GM19324 (cell line): ENCODE data around the gene SLC7A8.

Experiments
- ATAC-seq: cut with Tn5 transposase; IDR thresholded peaks from one replicate; pipeline ENCODE4 v1.9.1; 2021; ENCODE audit warnings: mild to moderate bottlenecking, moderate library complexity; ENCODE audit not compliant: unreplicated experiment, low FRiP score

SLC7A8 gene

DNA sequence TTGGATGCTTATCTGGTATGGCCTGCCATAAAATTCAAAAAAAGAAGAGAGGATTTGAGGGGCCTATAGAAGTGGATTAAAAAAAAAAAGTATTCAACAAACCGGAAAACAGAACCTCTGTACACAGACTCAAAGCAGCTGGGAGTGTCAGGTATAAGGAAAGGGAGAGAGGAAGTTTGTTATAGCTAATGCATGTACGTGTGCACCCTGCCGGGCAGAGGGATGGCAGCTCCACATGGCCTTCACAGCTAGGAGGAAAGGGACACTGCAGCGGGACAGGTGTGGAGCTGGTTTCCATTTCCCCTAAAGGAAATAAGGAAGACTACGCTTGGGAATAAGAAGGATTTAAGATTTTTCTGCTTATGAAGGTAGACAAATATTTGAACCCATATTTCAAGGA lies 21.5 kb downstream of the SLC7A8 start:
- no peak for ATAC-seq

DNA sequence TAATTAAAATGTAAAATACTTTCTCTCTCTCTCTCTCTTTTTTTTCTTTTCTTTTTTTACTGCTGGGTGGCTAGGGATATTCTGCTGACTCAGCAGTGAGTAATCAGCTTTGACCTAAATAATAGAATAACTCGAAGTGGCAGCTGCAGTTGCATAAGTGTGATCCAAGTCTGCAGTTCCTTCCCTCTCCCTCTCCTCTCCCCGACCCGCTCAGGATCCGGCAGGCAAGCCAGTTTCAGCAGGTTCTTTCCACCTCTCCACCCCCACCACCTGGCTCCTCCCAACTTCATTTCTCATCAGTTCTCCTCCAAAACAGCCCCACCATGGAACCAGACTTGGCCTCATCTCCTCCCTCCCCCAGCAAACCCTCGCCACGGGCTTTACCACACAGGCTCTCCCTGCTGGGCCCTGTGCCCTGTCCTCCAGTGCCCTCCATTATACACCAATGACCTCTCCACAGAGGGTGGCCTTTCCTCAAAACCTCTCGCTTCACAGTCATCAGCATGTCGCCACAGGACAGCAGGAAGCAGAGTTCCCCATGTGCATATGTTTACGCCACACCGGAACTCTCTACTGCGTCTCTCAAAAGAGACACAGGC lies 22.4 kb downstream of the SLC7A8 start:
- ATAC-seq: no peak

DNA sequence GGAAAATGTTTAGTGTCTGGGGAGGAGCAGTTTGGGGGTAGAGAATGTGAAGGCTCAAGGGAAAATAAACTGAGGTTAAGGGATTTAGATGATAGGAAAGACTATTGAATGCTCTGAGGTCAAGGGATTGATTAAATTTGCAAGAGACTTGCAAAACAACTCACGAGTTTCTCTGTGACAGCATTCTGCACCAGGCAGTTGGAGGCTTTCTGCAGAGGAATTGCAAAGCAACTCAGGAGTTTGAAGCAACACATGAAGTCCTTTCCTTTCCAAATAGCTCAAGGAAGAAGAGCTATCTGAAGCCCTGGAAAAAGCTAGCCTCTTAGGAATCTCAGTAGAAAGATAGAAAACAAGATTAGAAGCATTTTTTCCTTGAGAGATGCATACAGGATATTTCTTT lies 23.9 kb downstream of the SLC7A8 start:
- no peak for ATAC-seq

- ATAC-seq: no peak
These were observed 24.7 kb downstream of the SLC7A8 start for GRCh38 chr14:23158779-23159178.

GRCh38 chr14:23154964-23155587 lies 28.4 kb downstream of the SLC7A8 start:
- no peak for ATAC-seq

GRCh38 chr14:23153851-23154796 lies 29.3 kb downstream of the SLC7A8 start:
- ATAC-seq: no peak

DNA sequence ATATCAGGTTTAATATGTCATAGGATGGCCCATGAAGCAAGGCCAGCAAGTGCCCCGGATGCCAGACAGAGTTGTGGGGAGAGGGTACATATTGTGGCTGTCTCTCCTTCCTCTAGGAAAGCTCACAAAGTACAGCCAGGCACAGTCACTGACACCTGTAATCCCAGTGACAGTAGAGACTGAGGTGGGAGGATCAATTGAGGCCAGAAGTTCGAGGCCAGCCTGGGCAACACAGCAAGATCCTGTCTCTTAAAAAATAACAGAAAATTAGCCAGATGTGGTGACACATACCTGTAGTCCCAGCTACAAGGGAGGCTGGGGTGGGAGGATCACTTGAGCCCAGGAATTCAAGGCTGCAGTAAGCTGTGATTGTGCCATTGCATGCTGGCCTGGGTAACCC lies 32.1 kb downstream of the SLC7A8 start:
- ATAC-seq: no peak

GRCh38 chr14:23149745-23150144 lies 33.7 kb downstream of the SLC7A8 start:
- no peak for ATAC-seq

- no peak for ATAC-seq
These were observed 34.7 kb downstream of the SLC7A8 start for GRCh38 chr14:23148591-23149249.

- ATAC-seq: no peak
These were observed 35.8 kb downstream of the SLC7A8 start for GRCh38 chr14:23147676-23148075.

DNA sequence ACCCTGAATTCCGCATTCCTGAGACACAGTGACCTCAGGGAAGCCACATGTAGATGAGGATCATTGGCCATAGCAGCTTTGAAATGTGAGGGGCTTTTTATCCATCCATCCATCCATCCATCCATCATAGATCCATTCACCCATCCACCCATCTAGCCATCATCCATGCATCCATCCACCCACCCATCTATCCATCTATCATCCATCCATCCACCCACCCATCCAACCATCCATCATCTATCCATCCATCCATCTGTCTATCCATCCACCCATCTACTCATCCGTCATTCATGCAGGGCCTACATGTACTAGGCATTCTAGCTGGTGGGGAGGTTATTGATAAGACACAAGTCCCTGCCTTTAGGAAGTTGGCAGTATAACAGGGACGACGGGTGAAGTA lies 36.5 kb downstream of the SLC7A8 start:
- no peak for ATAC-seq

GRCh38 chr14:23146351-23146910 lies 37.0 kb downstream of the SLC7A8 start:
- no peak for ATAC-seq

- ATAC-seq: no peak
These were observed 37.6 kb downstream of the SLC7A8 start for GRCh38 chr14:23145794-23146350.

GRCh38 chr14:23143911-23144310 lies 39.5 kb downstream of the SLC7A8 start:
- no peak for ATAC-seq

GRCh38 chr14:23142826-23143225 lies 40.6 kb downstream of the SLC7A8 start:
- no peak for ATAC-seq

DNA sequence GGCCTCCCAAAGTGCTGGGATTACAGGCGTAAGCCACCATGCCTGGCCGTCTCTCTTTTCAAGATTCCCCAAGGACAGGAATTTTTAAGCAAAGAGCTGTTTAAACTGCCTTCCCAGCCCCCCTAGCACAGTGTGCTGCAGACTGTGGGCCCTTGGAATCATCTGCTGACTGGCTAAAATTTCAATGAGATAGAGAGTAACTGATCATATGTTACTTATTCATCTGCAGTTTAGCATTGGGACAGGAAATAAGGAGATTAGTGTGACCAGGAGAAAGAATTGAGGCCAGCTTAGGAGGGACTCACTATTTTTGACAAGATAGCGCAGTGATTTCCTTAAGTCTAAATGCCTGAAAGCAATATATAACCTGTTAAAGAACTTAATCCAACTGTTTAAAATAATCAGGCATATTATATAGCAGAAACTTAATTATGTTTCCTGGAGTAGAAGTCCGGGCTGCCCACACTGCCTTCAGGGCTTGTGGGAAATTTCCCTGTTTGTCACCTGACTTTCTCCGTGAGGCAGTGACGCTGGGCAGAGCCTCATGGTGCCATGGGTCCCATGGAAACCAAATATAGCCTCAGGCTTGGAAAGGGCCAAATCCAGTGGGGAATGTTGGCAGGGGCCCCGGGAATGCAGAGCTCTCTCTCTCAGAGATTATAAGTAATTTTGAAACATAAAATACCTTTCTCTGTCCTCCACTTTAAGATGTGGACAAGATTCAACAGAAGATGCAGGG lies 41.6 kb downstream of the SLC7A8 start:
- ATAC-seq: no peak

GRCh38 chr14:23140371-23140770 lies 43.1 kb downstream of the SLC7A8 start:
- ATAC-seq: no peak

GRCh38 chr14:23139874-23140273 lies 43.6 kb downstream of the SLC7A8 start:
- no peak for ATAC-seq

DNA sequence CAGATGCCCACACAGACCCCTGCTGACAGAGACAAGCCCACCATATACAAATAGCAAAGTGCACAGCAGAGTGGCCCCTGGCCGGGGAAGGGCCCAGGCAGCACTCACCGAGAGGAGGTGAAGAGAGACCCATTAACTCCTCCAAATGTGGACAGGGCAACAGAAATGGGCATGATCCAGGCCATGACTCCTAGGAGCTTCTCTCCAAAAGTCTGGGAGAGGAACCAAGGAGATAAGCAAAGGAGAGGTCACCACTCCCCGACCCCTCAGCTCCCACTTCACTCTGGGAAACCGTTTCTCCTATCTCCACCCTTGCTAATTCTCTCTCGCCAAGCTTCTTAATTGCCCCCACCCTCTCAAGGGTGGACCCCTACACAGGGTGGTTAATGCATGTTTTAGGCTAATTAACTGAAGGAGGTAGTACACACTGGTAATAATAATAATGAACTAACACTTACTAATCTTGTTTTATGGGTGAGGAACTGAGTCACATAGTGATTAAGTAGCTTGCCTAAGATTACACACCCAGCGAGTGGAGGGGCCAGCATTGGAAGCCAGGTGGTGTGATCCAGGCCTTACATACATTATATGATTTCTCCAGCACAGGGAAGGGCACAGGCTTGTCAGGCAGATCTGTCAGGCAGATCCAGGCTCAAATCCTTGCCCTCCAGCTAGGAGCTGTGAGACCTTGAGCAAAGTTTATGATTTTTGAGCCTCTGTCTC lies 45.5 kb downstream of the SLC7A8 start:
- no peak for ATAC-seq
